ENCODE data around the gene GPRIN3.

The GPRIN3 gene

GRCh38 chr4:89336818-89337420 lies 29.3 kb upstream of the GPRIN3 start:
- DNase-seq (ENCODE audit: low spot score) (no peak), ATAC-seq (ENCODE audit: low read depth) (no peak)
- H3K4me1 ChIP-seq (ENCODE audit: insufficient read depth, poor library complexity, severe bottlenecking): no peaks in the 10 kb centered on the region
- no peak overlapping the region for H3K27ac ChIP-seq (ENCODE audit: poor library complexity, severe bottlenecking)
- H3K9me3 ChIP-seq (ENCODE audit: severe bottlenecking): no peaks in the 10 kb centered on the region
- H3K36me3 ChIP-seq (ENCODE audit: low read depth): no peaks in the 10 kb centered on the region
- no peak overlapping the region for H3K4me3 ChIP-seq (ENCODE audit: severe bottlenecking)
- no peak for TF ChIP-seq CTCF (IDR thresholded peaks at IDR 0.05; ENCODE audit: poor library complexity, severe bottlenecking)
- no peaks in the 10 kb centered on the region for H3K27me3 ChIP-seq (ENCODE audit: insufficient read depth, poor library complexity, severe bottlenecking)

GRCh38 chr4:89334830-89335229 lies 27.2 kb upstream of the GPRIN3 start:
- no peak overlapping the region for H3K27ac ChIP-seq (ENCODE audit: poor library complexity, severe bottlenecking)
- no peak for DNase-seq (ENCODE audit: low spot score)

GRCh38 chr4:89334311-89334710 lies 26.7 kb upstream of the GPRIN3 start:
- ATAC-seq (ENCODE audit: low read depth): no peak
- Histone ChIP-seq H3K4me3 (ENCODE audit: severe bottlenecking) (no peak overlapping the region), H3K9me3 (ENCODE audit: severe bottlenecking) (no peaks in the 10 kb centered on the region), H3K27ac (ENCODE audit: poor library complexity, severe bottlenecking) (no peak overlapping the region), H3K27me3 (ENCODE audit: insufficient read depth, poor library complexity, severe bottlenecking) (no peaks in the 10 kb centered on the region), H3K36me3 (ENCODE audit: low read depth) (no peaks in the 10 kb centered on the region), H3K4me1 (ENCODE audit: insufficient read depth, poor library complexity, severe bottlenecking) (no peaks in the 10 kb centered on the region)
- no peak for TF ChIP-seq CTCF (IDR thresholded peaks at IDR 0.05; ENCODE audit: poor library complexity, severe bottlenecking)
- no peak for DNase-seq (ENCODE audit: low spot score)

More at GRCh38 chr4:89334830-89335229, 27.2 kb upstream of the GPRIN3 start:
- Histone ChIP-seq H3K4me3 (ENCODE audit: severe bottlenecking) (no peak overlapping the region), H3K36me3 (ENCODE audit: low read depth) (no peaks in the 10 kb centered on the region), H3K27me3 (ENCODE audit: insufficient read depth, poor library complexity, severe bottlenecking) (no peaks in the 10 kb centered on the region), H3K9me3 (ENCODE audit: severe bottlenecking) (no peaks in the 10 kb centered on the region), H3K4me1 (ENCODE audit: insufficient read depth, poor library complexity, severe bottlenecking) (no peaks in the 10 kb centered on the region)
- TF ChIP-seq CTCF (IDR thresholded peaks at IDR 0.05; ENCODE audit: poor library complexity, severe bottlenecking): no peak
- ATAC-seq (ENCODE audit: low read depth): no peak

- H3K4me1 ChIP-seq (ENCODE audit: insufficient read depth, poor library complexity, severe bottlenecking): no peaks in the 10 kb centered on the region
- no peak overlapping the region for H3K4me3 ChIP-seq (ENCODE audit: severe bottlenecking)
- no peaks in the 10 kb centered on the region for H3K27me3 ChIP-seq (ENCODE audit: insufficient read depth, poor library complexity, severe bottlenecking)
- no peaks in the 10 kb centered on the region for H3K36me3 ChIP-seq (ENCODE audit: low read depth)
- H3K9me3 ChIP-seq (ENCODE audit: severe bottlenecking): no peaks in the 10 kb centered on the region
- DNase-seq (ENCODE audit: low spot score) (no peak), ATAC-seq (ENCODE audit: low read depth) (no peak)
- no peak overlapping the region for H3K27ac ChIP-seq (ENCODE audit: poor library complexity, severe bottlenecking)
- TF ChIP-seq CTCF (IDR thresholded peaks at IDR 0.05; ENCODE audit: poor library complexity, severe bottlenecking): no peak
Measured at GRCh38 chr4:89331686-89332544, 24.3 kb upstream of the GPRIN3 start.

- TF ChIP-seq CTCF (IDR thresholded peaks at IDR 0.05; ENCODE audit: poor library complexity, severe bottlenecking): no peak
Measured at GRCh38 chr4:89331197-89331596, 23.6 kb upstream of the GPRIN3 start.

More at GRCh38 chr4:89331197-89331596, 23.6 kb upstream of the GPRIN3 start:
- Histone ChIP-seq H3K4me3 (ENCODE audit: severe bottlenecking) (no peak overlapping the region), H3K4me1 (ENCODE audit: insufficient read depth, poor library complexity, severe bottlenecking) (no peaks in the 10 kb centered on the region), H3K36me3 (ENCODE audit: low read depth) (no peaks in the 10 kb centered on the region), H3K27ac (ENCODE audit: poor library complexity, severe bottlenecking) (no peak overlapping the region), H3K27me3 (ENCODE audit: insufficient read depth, poor library complexity, severe bottlenecking) (no peaks in the 10 kb centered on the region), H3K9me3 (ENCODE audit: severe bottlenecking) (no peaks in the 10 kb centered on the region)
- DNase-seq (ENCODE audit: low spot score): no peak
- ATAC-seq (ENCODE audit: low read depth): no peak

Measured in RWPE2 (cell line).